Lower leg skin (tissue), 4 donors: Measurements from ENCODE around the gene TMEM121B. TPM values are rescaled to one million over a fixed set of nuclear protein-coding genes. Genes with fewer than 3 reads are reported as not detected.

Experiments used
- DNase-seq, 2 donors: peaks; one replicate each; pipeline ENCODE4 v3.0.0-alpha.2; 2019; ENCODE audit warnings: low spot score in 2 of 2
- H3K4me3 ChIP-seq: fragments of 200-600 bp; sonication (generic); 2 replicates; pipeline ENCODE4 v1.5.1; 2017; ENCODE audit warnings: mild to moderate bottlenecking, low read depth; ENCODE audit not compliant: poor library complexity, severe bottlenecking
- POLR2A ChIP-seq, 2 donors: fragments of 450-650 bp; IDR thresholded peaks; one replicate each; pipeline ENCODE4 v1.6.1; 2016 to 2017; ENCODE audit warnings: antibody characterized with exemption in 2 of 2, mild to moderate bottlenecking in 1 of 2, moderate library complexity in 1 of 2
- WGBS, 2 donors: methylation state at CpG; one replicate each; pipeline ENCODE4 v1.1.5; 2018; 5-methylcytosine and 5-hydroxymethylcytosine counted together
- intact Hi-C: fragments of 100-400 bp; cut with DNase I; formaldehyde crosslinking; loops from one replicate; pipeline ENCODE4 v1.15.0; 2023; ENCODE audit warnings: low total_unique reads
- total RNA-seq, 4 donors: library from RNA; depleted of rRNA; stranded (reverse); fragments of >200 nt; gene quantifications; one replicate each; pipeline ENCODE4 v1.1.0, GENCODE V29; 2016
- TF ChIP-seq, protein P1 (sequence below), 3 donors: fragments of 450-650 bp; IDR thresholded peaks; one replicate each; pipeline ENCODE4 v1.5.1; 2016; ENCODE audit warnings: antibody characterized with exemption in 3 of 3, mild to moderate bottlenecking in 3 of 3, moderate library complexity in 2 of 3

The TMEM121B gene
- total RNA-seq, 4 donors from 2014 or later = 0.53 to 2.6 (median 1.0) TPM

DNA sequence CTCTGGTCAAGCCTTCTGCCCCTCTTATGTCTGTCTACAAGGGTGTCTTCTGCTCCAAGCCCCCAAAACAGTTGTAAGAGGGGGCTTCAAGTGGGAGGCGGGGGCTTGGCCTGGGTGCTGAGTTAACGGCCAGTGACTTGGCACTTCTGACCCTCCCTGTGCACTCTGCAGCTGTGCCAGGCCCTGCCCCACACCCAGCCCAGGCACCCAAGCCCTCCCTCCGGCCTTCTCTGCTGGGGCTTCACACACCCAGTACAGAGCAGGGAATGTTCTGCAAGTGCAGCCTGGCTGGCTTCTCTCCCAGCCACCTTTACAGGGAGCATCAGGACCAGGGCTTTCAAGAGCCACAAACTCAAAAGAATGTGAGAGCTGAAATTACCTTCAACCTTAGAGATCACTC is 3.8 kb downstream of the TMEM121B start:
- 61 to 80% methylated on average over 3 of the region's 3 CpGs for WGBS, 2 donors
- intact Hi-C loops = no loop called here
- no peak for DNase-seq
- no peak for TF ChIP-seq POLR2A (IDR thresholded peaks at IDR 0.05)
- TF ChIP-seq, protein P1, sequence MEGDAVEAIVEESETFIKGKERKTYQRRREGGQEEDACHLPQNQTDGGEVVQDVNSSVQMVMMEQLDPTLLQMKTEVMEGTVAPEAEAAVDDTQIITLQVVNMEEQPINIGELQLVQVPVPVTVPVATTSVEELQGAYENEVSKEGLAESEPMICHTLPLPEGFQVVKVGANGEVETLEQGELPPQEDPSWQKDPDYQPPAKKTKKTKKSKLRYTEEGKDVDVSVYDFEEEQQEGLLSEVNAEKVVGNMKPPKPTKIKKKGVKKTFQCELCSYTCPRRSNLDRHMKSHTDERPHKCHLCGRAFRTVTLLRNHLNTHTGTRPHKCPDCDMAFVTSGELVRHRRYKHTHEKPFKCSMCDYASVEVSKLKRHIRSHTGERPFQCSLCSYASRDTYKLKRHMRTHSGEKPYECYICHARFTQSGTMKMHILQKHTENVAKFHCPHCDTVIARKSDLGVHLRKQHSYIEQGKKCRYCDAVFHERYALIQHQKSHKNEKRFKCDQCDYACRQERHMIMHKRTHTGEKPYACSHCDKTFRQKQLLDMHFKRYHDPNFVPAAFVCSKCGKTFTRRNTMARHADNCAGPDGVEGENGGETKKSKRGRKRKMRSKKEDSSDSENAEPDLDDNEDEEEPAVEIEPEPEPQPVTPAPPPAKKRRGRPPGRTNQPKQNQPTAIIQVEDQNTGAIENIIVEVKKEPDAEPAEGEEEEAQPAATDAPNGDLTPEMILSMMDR (IDR thresholded peaks at IDR 0.05) = no peak
- no peak overlapping the region for H3K4me3 ChIP-seq

DNA sequence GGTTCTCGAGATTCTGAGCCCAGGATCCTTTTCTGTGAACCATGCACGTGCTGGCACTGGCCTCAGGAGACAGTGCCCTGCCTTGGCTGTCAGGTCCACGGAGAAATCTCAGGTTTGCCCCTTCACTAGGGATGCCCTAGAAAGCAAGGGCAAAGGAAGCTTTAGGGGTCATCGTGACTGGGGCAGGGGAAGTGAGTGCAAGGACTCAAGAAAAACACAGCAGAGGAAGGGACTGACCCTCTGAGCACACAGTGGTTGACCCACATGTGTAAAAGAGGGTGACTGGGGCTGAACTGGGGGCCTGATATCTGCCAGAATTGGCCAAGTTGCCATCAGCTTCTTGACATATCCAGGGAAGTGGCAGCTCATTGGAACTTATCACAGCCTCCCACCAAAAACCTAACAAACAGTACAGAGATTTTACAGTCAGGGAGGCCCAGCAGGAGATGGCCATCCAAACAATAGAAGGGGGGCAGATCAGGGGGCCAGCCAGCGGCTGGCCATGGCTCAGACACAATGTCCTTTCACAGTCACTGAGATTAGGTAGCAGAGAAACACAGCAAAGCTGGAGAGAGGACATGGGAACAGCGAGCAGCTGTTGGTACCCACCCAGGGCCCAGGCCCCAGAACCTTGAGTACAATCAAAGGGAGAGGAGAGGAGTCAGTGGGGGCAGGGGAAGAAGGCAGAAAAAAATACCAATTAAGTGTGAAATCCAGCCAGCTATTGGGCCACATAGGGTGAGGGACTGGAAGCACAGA is 4.4 kb downstream of the TMEM121B start:
- DNase-seq = no peak
- no peak overlapping the region for H3K4me3 ChIP-seq
- no peak for TF ChIP-seq POLR2A (IDR thresholded peaks at IDR 0.05)
- TF ChIP-seq, protein P1 (IDR thresholded peaks at IDR 0.05) = no peak
- intact Hi-C loops = no loop called here
- 56 to 59% methylated on average over 6 of the region's 6 CpGs for WGBS, 2 donors

DNA sequence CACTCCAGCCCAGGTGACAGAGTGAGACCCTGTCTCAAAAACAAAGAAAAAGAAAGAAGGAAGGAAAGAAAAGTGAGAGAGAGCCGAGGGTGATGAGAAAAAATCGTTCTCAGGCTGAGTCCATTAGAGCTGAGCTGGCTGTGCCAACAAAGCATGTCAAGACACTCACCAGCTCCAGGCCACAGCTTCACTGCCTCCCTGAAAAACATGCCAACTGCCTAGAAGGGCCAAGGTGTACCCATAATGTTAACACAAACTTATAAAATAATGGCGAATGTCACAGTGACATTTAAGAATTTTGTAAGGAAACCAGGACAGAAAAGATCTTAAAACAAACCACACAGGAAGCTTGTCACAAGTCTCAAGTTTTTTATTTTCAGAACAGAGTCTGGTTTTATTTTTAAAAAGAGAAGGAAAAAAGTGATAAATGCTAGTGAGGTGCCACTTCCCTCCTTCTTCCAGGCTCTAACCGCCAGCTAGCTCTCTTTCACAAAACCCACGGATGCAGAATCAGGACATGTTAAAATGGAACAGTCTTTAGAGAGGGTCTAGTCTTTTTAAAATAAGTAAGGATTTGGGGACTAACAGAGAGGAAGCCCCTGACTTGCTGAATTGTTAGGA is 5.1 kb downstream of the TMEM121B start:
- no peak for TF ChIP-seq POLR2A (IDR thresholded peaks at IDR 0.05)
- no peak overlapping the region for H3K4me3 ChIP-seq
- no peak for DNase-seq
- intact Hi-C loops = no loop called here
- 31 to 41% methylated on average over 5 of the region's 5 CpGs for whole genome bisulfite sequencing, 2 donors

DNA sequence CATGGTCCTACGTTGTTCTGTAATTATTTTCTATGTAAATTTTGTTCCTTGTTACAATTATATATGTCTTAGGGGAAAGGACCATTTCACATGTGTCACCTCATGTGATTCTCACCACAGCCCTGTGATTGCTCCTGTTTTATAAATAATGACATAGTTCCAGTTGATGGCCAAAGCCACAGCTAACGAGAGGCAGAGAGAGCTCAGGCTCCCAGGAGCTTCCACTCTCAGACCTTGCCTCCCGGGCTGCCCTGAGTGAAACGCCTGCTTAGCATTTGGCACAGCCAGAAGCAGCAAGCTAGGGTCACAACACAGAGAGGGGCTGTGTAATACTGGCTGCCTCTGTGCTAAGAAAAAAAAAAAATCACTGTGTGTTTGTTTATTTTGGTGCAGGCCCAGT is 5.9 kb downstream of the TMEM121B start:
- H3K4me3 ChIP-seq = no peak overlapping the region
- WGBS, 2 donors = 40 to 54% methylated on average over 4 of the region's 4 CpGs
- TF ChIP-seq, protein P1 (IDR thresholded peaks at IDR 0.05) = no peak
- no peak for TF ChIP-seq POLR2A (IDR thresholded peaks at IDR 0.05)
- intact Hi-C loops = no loop called here
- DNase-seq = no peak

DNA sequence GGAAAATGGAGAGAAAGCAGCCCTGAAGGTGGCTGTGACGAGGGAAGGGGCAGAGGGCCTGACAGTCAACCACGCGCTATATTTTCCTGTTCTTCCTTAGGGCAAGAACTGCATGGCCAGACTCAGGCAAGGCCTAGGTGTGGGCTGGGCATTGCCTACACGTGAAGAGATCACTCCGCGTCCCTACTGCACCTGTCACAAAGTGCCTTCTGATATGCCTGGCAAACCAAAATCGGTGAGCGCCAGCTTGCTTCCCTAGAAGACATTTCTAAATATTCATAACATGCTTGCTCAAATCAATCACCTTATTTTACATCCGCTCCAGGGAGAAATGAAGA is 6.3 kb downstream of the TMEM121B start:
- intact Hi-C loops = no loop called here
- H3K4me3 ChIP-seq = no peak overlapping the region
- TF ChIP-seq, protein P1 (IDR thresholded peaks at IDR 0.05) = no peak
- TF ChIP-seq POLR2A (IDR thresholded peaks at IDR 0.05) = no peak
- 79 to 80% methylated on average over 9 of the region's 9 CpGs for WGBS, 2 donors
- no peak for DNase-seq

DNA sequence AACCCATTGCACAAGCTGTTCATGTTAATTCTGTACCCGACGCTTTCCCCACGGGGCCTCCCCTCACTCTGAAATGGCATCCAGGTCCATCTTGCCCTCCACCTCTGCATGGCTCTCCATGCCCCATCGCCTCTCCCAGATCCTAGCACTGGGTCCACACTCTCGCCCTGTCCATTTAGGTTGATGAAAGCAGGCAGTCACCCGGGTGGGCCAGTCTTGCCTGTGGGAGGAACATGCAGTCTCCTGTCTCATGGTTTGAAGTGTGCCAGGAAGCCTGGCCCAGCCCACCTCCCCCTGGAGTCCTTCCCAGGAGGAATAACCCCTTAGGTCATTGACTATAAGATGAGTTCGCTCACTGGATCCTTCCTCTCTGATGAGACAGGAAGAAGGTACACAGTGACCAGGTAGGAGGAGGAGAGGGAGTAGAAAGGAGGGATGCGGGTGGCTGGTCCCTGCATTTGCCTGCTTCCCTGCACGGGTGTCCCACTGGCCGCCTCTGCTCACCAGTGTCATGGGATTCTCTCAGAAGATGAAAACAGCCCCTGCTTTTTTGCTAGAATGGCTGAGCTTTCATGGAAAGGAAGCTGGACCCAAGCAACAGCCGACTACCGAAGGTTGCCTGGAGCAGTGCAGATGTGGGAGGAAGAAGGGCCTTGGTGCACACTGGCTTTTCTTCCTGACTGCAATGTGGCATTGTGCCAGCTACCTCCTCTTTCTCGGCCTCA is 6.8 kb downstream of the TMEM121B start:
- TF ChIP-seq POLR2A (IDR thresholded peaks at IDR 0.05) = no peak
- TF ChIP-seq, protein P1 (IDR thresholded peaks at IDR 0.05) = no peak
- DNase-seq = no peak
- intact Hi-C loops = no loop called here
- no peak overlapping the region for H3K4me3 ChIP-seq
- WGBS, 2 donors = 64 to 65% methylated on average over 13 of the region's 13 CpGs
